Keratinocyte (primary cell): ENCODE data around the gene PFKFB3. TPM values are rescaled to one million over a fixed set of nuclear protein-coding genes. Genes with fewer than 3 reads are reported as not detected.

Experiments
- DNase-seq: peaks from one replicate; pipeline ENCODE4 v3.0.0-alpha.2; 2011; ENCODE audit warnings: low read depth, missing footprints, low spot score
- FAIRE-seq: peaks from 2 replicates; lab custom pipeline; 2011; peaks lifted over from hg19 to GRCh38; lab: Jason Lieb, UNC
- H2AFZ ChIP-seq: 2 replicates; pipeline ENCODE4 v1.6.0; 2012; ENCODE audit warnings: low read length, control low read depth, inconsistent platforms; ENCODE audit not compliant: control insufficient read depth
- H3K27ac ChIP-seq: 2 replicates; pipeline ENCODE4 v1.5.1; 2011; ENCODE audit warnings: low read length; ENCODE audit not compliant: control insufficient read depth, insufficient read depth
- H3K27me3 ChIP-seq: 3 replicates; pipeline ENCODE4 v1.6.0; 2011; ENCODE audit warnings: low read length; ENCODE audit not compliant: control insufficient read depth, insufficient read depth; ENCODE audit errors: extremely low read depth
- H3K36me3 ChIP-seq, 2 experiments: 2 replicates in 1 of 2; 3 replicates in 1 of 2; pipeline ENCODE4 v1.5.1; 2011; ENCODE audit warnings: low read length in 2 of 2, mild to moderate bottlenecking in 1 of 2; ENCODE audit not compliant: control insufficient read depth in 2 of 2, insufficient read depth in 2 of 2; ENCODE audit errors: extremely low read depth in 1 of 2
- H3K4me1 ChIP-seq: 3 replicates; pipeline ENCODE4 v1.5.1; 2011; ENCODE audit warnings: low read length; ENCODE audit not compliant: control insufficient read depth, insufficient read depth; ENCODE audit errors: extremely low read depth
- H3K4me2 ChIP-seq: 3 replicates; pipeline ENCODE4 v1.6.0; 2011; ENCODE audit warnings: low read depth, low read length; ENCODE audit not compliant: control insufficient read depth, insufficient read depth; ENCODE audit errors: extremely low read depth
- H3K4me3 ChIP-seq, 3 experiments: fragments of 200-600 bp in 1 of 3; sonication (generic) in 1 of 3; 2 replicates in 2 of 3; 3 replicates in 1 of 3; pipeline ENCODE4 v1.5.1; 2011 to 2016; ENCODE audit warnings: low read length in 3 of 3, mild to moderate bottlenecking in 3 of 3, control low read depth in 2 of 3, inconsistent platforms in 1 of 3, low read depth in 1 of 3, mixed read lengths in 1 of 3, mixed run types in 1 of 3, moderate library complexity in 1 of 3; ENCODE audit not compliant: control insufficient read depth in 2 of 3, insufficient read depth in 2 of 3; ENCODE audit errors: extremely low read depth in 1 of 3
- H3K79me2 ChIP-seq: 2 replicates; pipeline ENCODE4 v1.6.0; 2012; ENCODE audit warnings: low read length; ENCODE audit not compliant: control insufficient read depth, insufficient read depth
- H3K9ac ChIP-seq: 3 replicates; pipeline ENCODE4 v1.6.0; 2011; ENCODE audit warnings: low read length; ENCODE audit not compliant: control insufficient read depth, insufficient read depth; ENCODE audit errors: extremely low read depth
- H3K9me1 ChIP-seq: 3 replicates; pipeline ENCODE4 v1.6.0; 2011; ENCODE audit warnings: low read length; ENCODE audit not compliant: control insufficient read depth, insufficient read depth; ENCODE audit errors: extremely low read depth
- H3K9me3 ChIP-seq: 2 replicates; pipeline ENCODE4 v1.5.1; 2012; ENCODE audit warnings: low read depth, low read length; ENCODE audit not compliant: control insufficient read depth
- H4K20me1 ChIP-seq: 3 replicates; pipeline ENCODE4 v1.6.0; 2011; ENCODE audit warnings: low read length; ENCODE audit not compliant: control insufficient read depth, insufficient read depth; ENCODE audit errors: extremely low read depth
- CTCF ChIP-seq, 3 experiments: IDR thresholded peaks in 1 of 3; conservative IDR thresholded peaks in 1 of 3; optimal IDR thresholded peaks in 1 of 3; 2 replicates in 2 of 3; 3 replicates in 1 of 3; pipeline versions ENCODE3 to v1.5.1; 2011; ENCODE audit warnings: low read length in 3 of 3, mild to moderate bottlenecking in 3 of 3, moderate library complexity in 2 of 3, control low read depth in 1 of 3, inconsistent platforms in 1 of 3; ENCODE audit not compliant: insufficient read depth in 2 of 3; ENCODE audit errors: extremely low read depth in 1 of 3
- EZH2 ChIP-seq: IDR thresholded peaks from one replicate; pipeline ENCODE4 v1.6.1; 2012; ENCODE audit warnings: inconsistent platforms, mild to moderate bottlenecking, low read length, moderate library complexity
- dilution Hi-C: fragments of 300-500 bp; cut with MboI; formaldehyde crosslinking; loops from one replicate; pipeline ENCODE4 v1.7.0; 2020; ENCODE audit warnings: low sequenced_read_pairs; ENCODE audit not compliant: extremely low pct_ligation_motif_present
- polyA plus RNA-seq, 5 experiments: library from polyadenylated mRNA; depleted of rRNA in 3 of 5; stranded (reverse) in 3 of 5; stranded (forward) in 1 of 5; unstranded in 1 of 5; fragments of >200 nt; gene quantifications; 1 replicate in 1 of 5; 2 replicates in 3 of 5; 3 replicates in 1 of 5; pipeline versions ENCODE4 v1.2.1 to v1.2.3, GENCODE V29; 2011 to 2012; ENCODE audit warnings: missing spikeins in 2 of 5, low read depth in 1 of 5, low replicate concordance in 1 of 5

Gene PFKFB3
- polyA plus RNA-seq, 1 donor (not counting 4 experiments of a cell fraction or from before 2014, with no cell fraction given), result 18.6 TPM

DNA sequence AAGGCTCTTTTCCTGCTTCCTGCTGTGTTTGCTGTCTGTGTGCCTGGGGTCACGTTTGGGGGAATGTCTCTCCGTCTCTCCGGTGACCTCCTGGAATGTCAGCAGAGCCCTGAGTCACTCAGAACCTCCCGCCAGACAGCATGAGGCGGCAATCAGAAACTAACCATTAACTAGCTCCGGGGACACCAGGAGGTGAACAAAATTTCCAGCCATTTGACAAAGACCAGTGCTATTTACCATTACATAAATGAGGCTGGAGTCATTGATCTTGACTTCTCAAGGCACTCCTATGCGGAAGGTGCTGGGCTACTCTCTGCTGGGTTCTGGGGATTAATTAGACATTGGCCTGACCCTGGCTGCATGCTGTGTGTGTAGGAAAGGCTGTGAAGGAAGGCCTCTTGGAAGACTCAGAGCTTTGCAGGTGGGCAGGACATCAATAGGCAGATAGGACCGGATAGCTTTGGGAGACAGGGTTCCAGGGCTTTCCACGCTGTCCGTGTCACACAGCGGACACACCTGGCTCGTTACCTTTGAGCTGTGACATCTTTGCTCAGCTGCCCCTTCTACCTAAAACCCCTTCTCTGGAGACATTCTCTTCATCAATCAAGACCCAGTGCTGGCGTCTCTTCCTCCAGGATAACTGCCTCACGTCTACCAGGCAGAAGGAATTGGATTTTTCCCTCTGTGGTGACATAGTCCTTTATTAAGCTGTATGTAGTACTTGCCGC, 77.0 kb downstream of the PFKFB3 start:
- no peaks in the 10 kb centered on the region for H3K79me2 ChIP-seq
- H3K9me3 ChIP-seq, result no peaks in the 10 kb centered on the region
- FAIRE-seq (no peak), DNase-seq (no peak)
- H3K27me3 ChIP-seq, result no peaks in the 10 kb centered on the region
- H3K9me1 ChIP-seq, result no peaks in the 10 kb centered on the region
- no peak overlapping the region for H3K9ac ChIP-seq
- H3K36me3 ChIP-seq, result no peaks in the 10 kb centered on the region
- H3K4me1 ChIP-seq, result peaks cover 16% of the 10 kb centered on the region
- no peak for TF ChIP-seq CTCF (optimal IDR thresholded peaks at IDR 0.05 in 1 of 3, IDR thresholded peaks at IDR 0.05 in 1 of 3, conservative IDR thresholded peaks at IDR 0.05 in 1 of 3; ENCODE audit: extremely low read depth in 1 of 3, insufficient read depth in 2 of 3, low read length in 3 of 3)
- no peak for TF ChIP-seq EZH2
- H4K20me1 ChIP-seq, result no peaks in the 10 kb centered on the region
- H2AFZ ChIP-seq, result peak overlapping the region; percentile 13
- dilution Hi-C loops, result no loop called here
- H3K27ac ChIP-seq, result no peak overlapping the region
- no peak overlapping the region for H3K4me2 ChIP-seq
- no peak overlapping the region for H3K4me3 ChIP-seq

DNA sequence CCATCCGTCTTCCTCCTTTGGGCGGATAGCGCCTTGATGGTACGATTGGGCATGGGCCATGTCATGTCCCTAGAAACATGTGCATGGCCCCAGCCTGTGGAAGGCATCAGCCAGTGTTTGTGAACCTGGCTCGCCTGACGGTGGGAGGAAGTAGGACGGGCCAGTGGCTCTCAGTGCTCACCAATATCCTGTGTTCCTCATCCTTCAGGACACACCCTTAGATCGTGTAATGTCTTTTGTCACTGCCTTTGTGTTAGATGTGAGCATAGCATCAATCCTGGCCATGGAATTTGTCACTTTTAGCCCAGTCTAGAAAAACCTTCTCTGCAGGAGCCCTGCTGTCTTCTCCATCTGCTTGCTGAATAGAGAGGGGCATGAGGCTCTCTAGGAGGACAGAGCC, 77.6 kb downstream of the PFKFB3 start:
- H3K4me3 ChIP-seq, result no peak overlapping the region
- no peaks in the 10 kb centered on the region for H3K9me3 ChIP-seq
- H3K4me2 ChIP-seq, result no peak overlapping the region
- no peak for DNase-seq
- no peak overlapping the region for H3K27ac ChIP-seq
- H3K36me3 ChIP-seq, result no peaks in the 10 kb centered on the region
- no peak overlapping the region for H3K9ac ChIP-seq
- H3K27me3 ChIP-seq, result no peaks in the 10 kb centered on the region
- dilution Hi-C loops, result no loop called here
- peaks cover 12% of the 10 kb centered on the region for H3K4me1 ChIP-seq
- H3K9me1 ChIP-seq, result no peaks in the 10 kb centered on the region
- no peak for FAIRE-seq
- H4K20me1 ChIP-seq, result no peaks in the 10 kb centered on the region
- H3K79me2 ChIP-seq, result no peaks in the 10 kb centered on the region
- no peak overlapping the region for H2AFZ ChIP-seq
- TF ChIP-seq CTCF (optimal IDR thresholded peaks at IDR 0.05 in 1 of 3, IDR thresholded peaks at IDR 0.05 in 1 of 3, conservative IDR thresholded peaks at IDR 0.05 in 1 of 3; ENCODE audit: extremely low read depth in 1 of 3, insufficient read depth in 2 of 3, low read length in 3 of 3) (no peak), EZH2 (no peak)
